Superior temporal gyrus (tissue), 1 donor: ENCODE results near the gene MAST1.
"Not testable (repeated sequence)": the region's sequence is repeated elsewhere in the genome, so short reads cannot be mapped to it uniquely, and the experiment has no call there.

Experiments used
- DNase-seq: peaks from one replicate; pipeline ENCODE4 v3.0.0-alpha.2; 2016; ENCODE audit errors: extremely low spot score

MAST1 gene

GRCh38 chr19:12893582-12893981 lies 55.3 kb downstream of the MAST1 start:
- DNase-seq: no peak

- no peak for DNase-seq
These were observed 58.1 kb downstream of the MAST1 start for GRCh38 chr19:12896460-12896859.

- no peak for DNase-seq
These were observed 61.7 kb downstream of the MAST1 start for GRCh38 chr19:12899891-12900518.

GRCh38 chr19:12907166-12907565 lies 68.9 kb downstream of the MAST1 start:
- no peak for DNase-seq

GRCh38 chr19:12912571-12912970 lies 74.3 kb downstream of the MAST1 start:
- DNase-seq: no peak

GRCh38 chr19:12913011-12913561 lies 74.8 kb downstream of the MAST1 start:
- DNase-seq: peak; percentile 78

- peak; percentile 20 for DNase-seq
These were observed 75.8 kb downstream of the MAST1 start for GRCh38 chr19:12913851-12914690.

GRCh38 chr19:12915860-12916259 lies 77.5 kb downstream of the MAST1 start:
- not testable (repeated sequence) for DNase-seq

- DNase-seq: no peak
These were observed 79.9 kb downstream of the MAST1 start for GRCh38 chr19:12918253-12918652.

GRCh38 chr19:12921047-12921446 lies 82.7 kb downstream of the MAST1 start:
- no peak for DNase-seq

GRCh38 chr19:12922959-12923358 lies 84.6 kb downstream of the MAST1 start:
- DNase-seq: no peak
